Measurements from ENCODE around the gene TMEM175. TPM values are rescaled to one million over a fixed set of nuclear protein-coding genes. Genes with fewer than 3 reads are reported as not detected.

TMEM175 gene
- total and polyA plus RNA-seq, 2 of the 13 experiments (the other 11 are each of a cell fraction or from before 2014, with no cell fraction given), result 5.1 to 9.9 TPM

- intact Hi-C loops (cut with micrococcal nuclease; ENCODE audit: unreplicated experiment) (no loop called here), in situ Hi-C loops (cut with HindIII; ENCODE audit: extremely low pct_ligation_motif_present, low pct_unique_long_range_greater_than_20kb) (no loop called here)
- H3K27ac ChIP-seq (ENCODE audit: extremely low read length, insufficient read depth, low read length), result no peak overlapping the region
- H3K36me3 ChIP-seq (replicated peaks in 1 of 2; ENCODE audit: control insufficient read depth in 1 of 2, insufficient read depth in 2 of 2, low read length in 2 of 2), result peaks cover 13 to 26% of the 10 kb centered on the region in 2 experiments; a peak in 4 of 5 replicates
- H3K79me2 ChIP-seq (ENCODE audit: insufficient read depth, low read length), result peaks cover 12% of the 10 kb centered on the region
- no peak for DNase-seq (ENCODE audit: low spot score)
- FAIRE-seq, result no peak
- 99% methylated on average over 22 of the region's 23 CpGs for WGBS (ENCODE audit: low lambda C conversion rate)
- CTCF ChIA-PET (ENCODE audit: low intra/inter-chr PET ratio, low total read pairs), result no interaction called here
- BruUV-seq (replicated peaks), result no TSS peak
- POLR2A ChIA-PET, result no interaction called here
- no peak for ATAC-seq
- no peak overlapping the region for H3K9ac ChIP-seq (ENCODE audit: insufficient read depth, low read depth, low read length)
- no peaks in the 10 kb centered on the region for H3K9me3 ChIP-seq (ENCODE audit: low read length)
- no peaks in the 10 kb centered on the region for H3K27me3 ChIP-seq (ENCODE audit: control insufficient read depth in 1 of 2, insufficient read depth in 2 of 2, low read length in 2 of 2)
- no peak overlapping the region for H3K4me2 ChIP-seq (ENCODE audit: low read depth, low read length)
- no peaks in the 10 kb centered on the region for H3K4me1 ChIP-seq (ENCODE audit: insufficient read depth, low read length)
- TF ChIP-seq ZGPAT (CRISPR knock-in tag; IDR thresholded peaks at IDR 0.05) (no peak), TSC22D2 (CRISPR knock-in tag; IDR thresholded peaks at IDR 0.05; ENCODE audit: borderline replicate concordance) (no peak), MATR3 (CRISPR knock-in tag; IDR thresholded peaks at IDR 0.05) (no peak), BCL3 (CRISPR knock-in tag; IDR thresholded peaks at IDR 0.05) (no peak), NR1H2 (CRISPR knock-in tag; IDR thresholded peaks at IDR 0.05; ENCODE audit: borderline replicate concordance, low read depth) (no peak), PBX3 (CRISPR knock-in tag; IDR thresholded peaks at IDR 0.05; ENCODE audit: borderline replicate concordance) (no peak), HDAC6 (IDR thresholded peaks at IDR 0.05; ENCODE audit: low read depth, low read length) (no peak), SRSF1 (optimal IDR thresholded peaks at IDR 0.05; ENCODE audit: low read depth, low read length) (no peak), EEA1 (CRISPR knock-in tag; IDR thresholded peaks at IDR 0.05; ENCODE audit: borderline replicate concordance) (no peak), IRF9 (CRISPR knock-in tag; IDR thresholded peaks at IDR 0.05; ENCODE audit: borderline replicate concordance) (no peak), ZNF761 (CRISPR knock-in tag; conservative IDR thresholded peaks at IDR 0.05) (no peak), XRCC5 (optimal IDR thresholded peaks at IDR 0.05; ENCODE audit: low read length) (no peak), MLXIP (CRISPR knock-in tag; IDR thresholded peaks at IDR 0.05; ENCODE audit: borderline replicate concordance) (no peak), ZSCAN29 (CRISPR knock-in tag; conservative IDR thresholded peaks at IDR 0.05) (no peak), ZNF570 (CRISPR knock-in tag; IDR thresholded peaks at IDR 0.05; ENCODE audit: borderline replicate concordance) (no peak), PHF8 (CRISPR knock-in tag; IDR thresholded peaks at IDR 0.05) (no peak), NR2F2 (IDR thresholded peaks at IDR 0.05; ENCODE audit: borderline replicate concordance, low read depth) (no peak)
- H2AFZ ChIP-seq (ENCODE audit: low read length), result no peak overlapping the region
- H3K4me3 ChIP-seq (replicated peaks in 1 of 3; ENCODE audit: insufficient read depth in 1 of 3, low read depth in 2 of 3, low read length in 3 of 3), result no peak overlapping the region
- H4K20me1 ChIP-seq (ENCODE audit: insufficient read depth, low read length), result no peaks in the 10 kb centered on the region
These were observed 21.0 kb upstream of the TMEM175 start for GRCh38 chr4:911221-911751.

All from HepG2 (cell line).